Ovary (tissue), 3 donors: ENCODE measurements around the gene RPS27.
A peak's percentile ranks its signal among the peaks of the same experiment; 100 is the strongest.

Experiments
- POLR2A ChIP-seq: fragments of 450-650 bp; IDR thresholded peaks from one replicate; pipeline ENCODE4 v1.6.1; 2017; ENCODE audit warnings: antibody characterized with exemption, mild to moderate bottlenecking, moderate library complexity
- TF ChIP-seq, protein P1 (sequence below), 3 donors: fragments of 450-650 bp in 2 of 3; fragments of 200-600 bp in 1 of 3; IDR thresholded peaks; one replicate each; pipeline versions ENCODE4 v1.5.1 to v1.8.0; 2016 to 2022; ENCODE audit warnings: antibody characterized with exemption in 3 of 3, mild to moderate bottlenecking in 1 of 3
- donor health status: DM: no; HTN: no; CAD: no.

DNA sequence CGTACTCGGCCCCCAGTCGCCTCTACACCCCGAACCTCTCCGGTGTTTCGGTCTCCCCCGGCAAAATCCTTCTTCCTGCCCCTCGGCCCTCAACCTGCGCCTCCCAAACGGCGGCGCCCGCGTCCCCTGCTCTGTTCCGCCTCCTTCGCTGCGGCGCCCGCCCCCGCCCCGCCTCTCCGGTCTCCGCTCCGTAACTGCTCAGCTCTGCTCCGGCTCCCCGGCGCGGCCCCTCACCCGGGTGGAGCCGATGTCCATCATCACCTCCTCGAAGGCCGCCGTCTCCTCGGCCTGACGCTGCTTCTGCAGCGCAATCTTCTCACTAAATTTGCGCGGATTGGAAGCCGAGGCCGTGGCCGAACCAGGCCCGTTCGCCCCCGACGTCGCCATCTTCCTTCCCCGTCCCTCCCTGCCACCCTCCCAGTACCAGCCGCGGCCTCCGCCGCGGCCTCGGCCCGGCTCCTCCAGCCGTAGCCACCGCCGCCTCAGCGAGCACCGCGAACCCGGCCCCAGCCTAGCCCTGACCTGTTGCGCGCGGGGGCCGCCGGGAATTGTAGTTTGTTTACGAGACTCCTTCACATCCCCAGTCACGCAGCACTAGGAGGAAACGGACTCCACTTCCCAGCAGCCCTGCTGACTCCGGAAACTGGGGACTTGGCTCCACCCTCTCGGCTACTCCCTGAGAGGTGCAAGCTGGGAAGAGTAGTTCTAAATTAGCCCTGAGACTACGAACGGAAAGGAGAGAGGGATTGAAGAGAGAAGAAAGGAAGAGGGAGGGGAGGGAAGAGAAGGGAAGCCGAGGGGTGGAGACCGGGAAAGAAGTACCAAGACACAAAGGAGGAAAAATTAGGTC, 32.2 kb upstream of the RPS27 start, which contains the start of gene CRTC2:
- peak; percentile 60 for TF ChIP-seq POLR2A
- TF ChIP-seq, protein P1, sequence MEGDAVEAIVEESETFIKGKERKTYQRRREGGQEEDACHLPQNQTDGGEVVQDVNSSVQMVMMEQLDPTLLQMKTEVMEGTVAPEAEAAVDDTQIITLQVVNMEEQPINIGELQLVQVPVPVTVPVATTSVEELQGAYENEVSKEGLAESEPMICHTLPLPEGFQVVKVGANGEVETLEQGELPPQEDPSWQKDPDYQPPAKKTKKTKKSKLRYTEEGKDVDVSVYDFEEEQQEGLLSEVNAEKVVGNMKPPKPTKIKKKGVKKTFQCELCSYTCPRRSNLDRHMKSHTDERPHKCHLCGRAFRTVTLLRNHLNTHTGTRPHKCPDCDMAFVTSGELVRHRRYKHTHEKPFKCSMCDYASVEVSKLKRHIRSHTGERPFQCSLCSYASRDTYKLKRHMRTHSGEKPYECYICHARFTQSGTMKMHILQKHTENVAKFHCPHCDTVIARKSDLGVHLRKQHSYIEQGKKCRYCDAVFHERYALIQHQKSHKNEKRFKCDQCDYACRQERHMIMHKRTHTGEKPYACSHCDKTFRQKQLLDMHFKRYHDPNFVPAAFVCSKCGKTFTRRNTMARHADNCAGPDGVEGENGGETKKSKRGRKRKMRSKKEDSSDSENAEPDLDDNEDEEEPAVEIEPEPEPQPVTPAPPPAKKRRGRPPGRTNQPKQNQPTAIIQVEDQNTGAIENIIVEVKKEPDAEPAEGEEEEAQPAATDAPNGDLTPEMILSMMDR (IDR thresholded peaks at IDR 0.05) = peak in 1 of 3 donors; percentile 11
